SK-N-SH (cell line): ENCODE data around the gene PHF20. TPM values are rescaled to one million over a fixed set of nuclear protein-coding genes. Genes with fewer than 3 reads are reported as not detected.

Source experiments
- CTCF ChIA-PET: fragments of 300-600, 350-600 bp; formaldehyde crosslinking; extraction: SDS; loops from one replicate; lab custom pipeline; 2021; lab: Yijun Ruan, JAX
- POLR2A ChIA-PET: fragments of 350-600 bp; sonication (Branson Sonifier 250); formaldehyde crosslinking; extraction: SDS; loops from one replicate; lab custom pipeline; 2020; ENCODE audit warnings: antibody characterized with exemption, inconsistent platforms; lab: Yijun Ruan, JAX
- DNase-seq: peaks from one replicate; pipeline ENCODE4 v3.0.0; 2012
- H2AFZ ChIP-seq: fragments of 200-600 bp; sonication (generic); 2 replicates; pipeline ENCODE4 v1.8.1; 2016; ENCODE audit warnings: antibody characterized with exemption, mild to moderate bottlenecking, low read depth
- H3F3A ChIP-seq: fragments of 200-600 bp; sonication (generic); replicated peaks from 2 replicates; pipeline ENCODE3; 2016; ENCODE audit warnings: antibody characterized with exemption, mild to moderate bottlenecking; ENCODE audit not compliant: insufficient read depth
- H3K27ac ChIP-seq, 2 experiments: fragments of 200-500 bp in 1 of 2; fragments of 200-600 bp in 1 of 2; sonication (Bioruptor generic) in 1 of 2; sonication (generic), shearing (Covaris generic) in 1 of 2; 2 replicates each; pipeline versions ENCODE4 v1.5.1 to v1.6.1; 2014 to 2016; ENCODE audit warnings: low read depth in 2 of 2, inconsistent platforms in 1 of 2, low read length in 1 of 2, mild to moderate bottlenecking in 1 of 2, mixed read lengths in 1 of 2
- H3K27me3 ChIP-seq: fragments of 200-600 bp; sonication (generic), shearing (Covaris generic); 2 replicates; pipeline ENCODE4 v1.6.1; 2016; ENCODE audit warnings: mixed run types; ENCODE audit not compliant: insufficient read depth
- H3K36me3 ChIP-seq, 2 experiments: fragments of 200-500 bp in 1 of 2; fragments of 200-600 bp in 1 of 2; sonication (Bioruptor generic) in 1 of 2; sonication (generic) in 1 of 2; replicated peaks in 1 of 2; 2 replicates each; pipeline versions ENCODE3 to v1.5.1; 2014 to 2016; ENCODE audit warnings: low read length in 1 of 2, mild to moderate bottlenecking in 1 of 2; ENCODE audit not compliant: insufficient read depth in 2 of 2, control insufficient read depth in 1 of 2
- H3K4me1 ChIP-seq, 2 experiments: fragments of 200-500 bp in 1 of 2; fragments of 200-600 bp in 1 of 2; sonication (Bioruptor generic) in 1 of 2; sonication (generic), shearing (Covaris generic) in 1 of 2; 2 replicates each; pipeline versions ENCODE4 v1.5.1 to v1.6.1; 2014 to 2016; ENCODE audit warnings: low read depth in 1 of 2, low read length in 1 of 2, mixed run types in 1 of 2; ENCODE audit not compliant: insufficient read depth in 2 of 2, control insufficient read depth in 1 of 2
- H3K4me2 ChIP-seq: fragments of 200-600 bp; sonication (generic), shearing (Covaris generic); 2 replicates; pipeline ENCODE4 v1.6.1; 2017; ENCODE audit warnings: mixed run types
- H3K4me3 ChIP-seq, 2 experiments: fragments of 200-500 bp in 1 of 2; fragments of 200-600 bp in 1 of 2; sonication (Bioruptor generic) in 1 of 2; sonication (generic), shearing (Covaris generic) in 1 of 2; 2 replicates each; pipeline versions ENCODE4 v1.5.1 to v1.8.1; 2014 to 2016; ENCODE audit warnings: low read depth in 2 of 2, inconsistent platforms in 1 of 2, low read length in 1 of 2, mild to moderate bottlenecking in 1 of 2, mixed read lengths in 1 of 2, moderate library complexity in 1 of 2
- H3K79me2 ChIP-seq: fragments of 200-600 bp; sonication (generic); 2 replicates; pipeline ENCODE4 v1.8.1; 2017; ENCODE audit warnings: mild to moderate bottlenecking; ENCODE audit not compliant: insufficient read depth
- H3K9ac ChIP-seq: fragments of 200-600 bp; sonication (generic); 2 replicates; pipeline ENCODE4 v1.6.1; 2017; ENCODE audit warnings: mixed run types
- H3K9me2 ChIP-seq: fragments of 200-600 bp; sonication (generic); 2 replicates; pipeline ENCODE4 v1.6.1; 2017; ENCODE audit warnings: mixed run types
- H3K9me3 ChIP-seq: fragments of 200-600 bp; sonication (generic); 2 replicates; pipeline ENCODE4 v1.6.1; 2017; ENCODE audit warnings: mixed run types, mild to moderate bottlenecking, moderate library complexity
- H4K20me1 ChIP-seq: fragments of 200-600 bp; sonication (generic); 2 replicates; pipeline ENCODE4 v1.6.1; 2017; ENCODE audit warnings: mild to moderate bottlenecking, mixed run types; ENCODE audit not compliant: insufficient read depth
- CHD2 ChIP-seq: fragments of 150-350 bp; IDR thresholded peaks from 2 replicates; pipeline ENCODE4 v1.6.1; 2018; ENCODE audit warnings: low read length; ENCODE audit not compliant: partially characterized antibody
- ELF1 ChIP-seq: IDR thresholded peaks from 2 replicates; pipeline ENCODE4 v1.4.0; 2012
- EP300 ChIP-seq, 2 experiments: IDR thresholded peaks; 2 replicates each; pipeline versions ENCODE4 v1.4.0 to v1.6.1; 2012; ENCODE audit warnings: borderline replicate concordance in 1 of 2, low read depth in 1 of 2, low read length in 1 of 2
- EZH2phosphoT487 ChIP-seq: fragments of 200-600 bp; sonication (generic); IDR thresholded peaks from 2 replicates; pipeline ENCODE4 v1.6.1; 2017; ENCODE audit warnings: low read depth, mixed run types, mild to moderate bottlenecking, antibody characterized with exemption, moderate library complexity, borderline replicate concordance
- FOSL2 ChIP-seq: IDR thresholded peaks from 2 replicates; pipeline ENCODE4 v1.4.0; 2012; ENCODE audit warnings: low read depth, mild to moderate bottlenecking, moderate library complexity, borderline replicate concordance
- FOXM1 ChIP-seq: IDR thresholded peaks from 2 replicates; pipeline ENCODE4 v1.4.0; 2012; ENCODE audit warnings: low read depth, mild to moderate bottlenecking
- GABPA ChIP-seq: IDR thresholded peaks from 2 replicates; pipeline ENCODE4 v1.4.0; 2012; ENCODE audit warnings: low read depth, mild to moderate bottlenecking
- JUND ChIP-seq: IDR thresholded peaks from 2 replicates; pipeline ENCODE4 v1.4.0; 2012
- MXI1 ChIP-seq: IDR thresholded peaks from 2 replicates; pipeline ENCODE4 v1.6.1; 2012; ENCODE audit warnings: mild to moderate bottlenecking, low read depth, low read length, improper control_type of control experiment
- NRF1 ChIP-seq: IDR thresholded peaks from 2 replicates; pipeline ENCODE4 v1.6.1; 2012; ENCODE audit warnings: low read depth, mild to moderate bottlenecking, low read length
- RAD21 ChIP-seq: IDR thresholded peaks from 2 replicates; pipeline ENCODE4 v1.6.1; 2012; ENCODE audit warnings: mild to moderate bottlenecking, low read length
- RFX5 ChIP-seq: IDR thresholded peaks from 2 replicates; pipeline ENCODE4 v1.6.1; 2012; ENCODE audit warnings: mild to moderate bottlenecking, improper control_type of control experiment, low read length
- RXRA ChIP-seq: IDR thresholded peaks from 2 replicates; pipeline ENCODE4 v1.4.0; 2012; ENCODE audit warnings: low read depth, mild to moderate bottlenecking, borderline replicate concordance
- SIN3A ChIP-seq: IDR thresholded peaks from 2 replicates; pipeline ENCODE4 v1.6.1; 2012; ENCODE audit warnings: low read depth, mild to moderate bottlenecking, low read length, moderate library complexity, borderline replicate concordance
- SMC3 ChIP-seq: IDR thresholded peaks from 2 replicates; pipeline ENCODE4 v1.6.1; 2012; ENCODE audit warnings: low read depth, low read length, improper control_type of control experiment
- TCF12 ChIP-seq: IDR thresholded peaks from 2 replicates; pipeline ENCODE4 v1.4.0; 2012
- TEAD4 ChIP-seq: IDR thresholded peaks from 2 replicates; pipeline ENCODE4 v1.4.0; 2012; ENCODE audit warnings: mild to moderate bottlenecking, borderline replicate concordance; ENCODE audit not compliant: insufficient read depth
- WGBS: methylation state at CpG from one replicate; pipeline ENCODE4 v1.1.6; 2017; ENCODE audit warnings: low lambda C conversion rate; 5-methylcytosine and 5-hydroxymethylcytosine counted together
- polyA plus RNA-seq, 3 experiments: library from polyadenylated mRNA; depleted of rRNA; stranded (reverse); fragments of >200 nt; gene quantifications; 2 replicates each; pipeline ENCODE4 v1.2.3, GENCODE V29; 2012
- TF ChIP-seq, protein P1 (sequence below): fragments of 150-350 bp; IDR thresholded peaks from 2 replicates; pipeline ENCODE4 v1.6.1; 2016; ENCODE audit warnings: mild to moderate bottlenecking, low read depth, low read length
- TF ChIP-seq, protein P2 (sequence below): IDR thresholded peaks from 2 replicates; pipeline ENCODE4 v1.4.0; 2012; ENCODE audit warnings: low read depth
- TF ChIP-seq, protein P3 (sequence below): IDR thresholded peaks from 2 replicates; pipeline ENCODE4 v1.6.1; 2012; ENCODE audit warnings: mild to moderate bottlenecking, low read depth, low read length, moderate library complexity
- TF ChIP-seq, protein P4 (sequence below): IDR thresholded peaks from 2 replicates; pipeline ENCODE4 v1.4.0; 2012; ENCODE audit warnings: low read depth, borderline replicate concordance

Gene PHF20
- polyA plus RNA-seq, 1 of the 3 experiments (the other 2 are of a cell fraction), result 23.8 TPM

DNA sequence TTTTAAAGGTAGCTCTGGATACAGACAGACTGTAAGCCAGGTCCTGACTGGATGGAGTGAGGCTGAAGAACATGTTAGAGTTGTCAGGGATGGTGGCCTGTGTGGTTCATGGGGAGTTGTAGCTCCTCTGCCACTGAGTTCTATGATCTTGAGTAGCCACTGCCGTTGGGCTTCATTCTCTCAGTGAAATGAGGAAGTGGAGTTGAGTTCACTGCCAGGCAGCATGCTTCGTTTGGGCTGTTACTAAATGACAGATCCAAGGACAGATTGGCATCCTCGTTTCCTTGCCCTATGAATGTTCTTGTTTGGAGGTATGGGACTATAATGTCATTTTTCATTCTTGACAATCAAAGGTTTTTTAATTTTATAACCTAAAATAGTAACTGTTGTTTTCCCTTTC lies 145.3 kb downstream of the PHF20 start:
- no peak for TF ChIP-seq SMC3
- no peak for TF ChIP-seq RXRA
- TF ChIP-seq GABPA, result no peak
- no peak for TF ChIP-seq CHD2
- TF ChIP-seq FOSL2, result no peak
- no peak for TF ChIP-seq NRF1
- TF ChIP-seq EZH2phosphoT487, result no peak
- no peak for TF ChIP-seq TCF12
- TF ChIP-seq, protein P1, sequence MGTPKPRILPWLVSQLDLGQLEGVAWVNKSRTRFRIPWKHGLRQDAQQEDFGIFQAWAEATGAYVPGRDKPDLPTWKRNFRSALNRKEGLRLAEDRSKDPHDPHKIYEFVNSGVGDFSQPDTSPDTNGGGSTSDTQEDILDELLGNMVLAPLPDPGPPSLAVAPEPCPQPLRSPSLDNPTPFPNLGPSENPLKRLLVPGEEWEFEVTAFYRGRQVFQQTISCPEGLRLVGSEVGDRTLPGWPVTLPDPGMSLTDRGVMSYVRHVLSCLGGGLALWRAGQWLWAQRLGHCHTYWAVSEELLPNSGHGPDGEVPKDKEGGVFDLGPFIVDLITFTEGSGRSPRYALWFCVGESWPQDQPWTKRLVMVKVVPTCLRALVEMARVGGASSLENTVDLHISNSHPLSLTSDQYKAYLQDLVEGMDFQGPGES, result no peak
- TF ChIP-seq EP300 (IDR thresholded peaks at IDR 0.05; ENCODE audit: borderline replicate concordance in 1 of 2, low read depth in 1 of 2, low read length in 1 of 2), result no peak
- TF ChIP-seq FOXM1, result no peak
- no peak for TF ChIP-seq MXI1
- TF ChIP-seq ELF1, result no peak
- Histone ChIP-seq H3K9me3 (no peaks in the 10 kb centered on the region), H2AFZ (no peak overlapping the region), H3F3A (no peaks in the 10 kb centered on the region), H3K9ac (no peak overlapping the region), H3K27me3 (no peaks in the 10 kb centered on the region), H3K4me3 (no peak overlapping the region), H3K4me2 (no peak overlapping the region), H3K27ac (no peak overlapping the region), H3K79me2 (no peaks in the 10 kb centered on the region), H3K4me1 (no peaks in the 10 kb centered on the region; a peak in 1 of 4 replicates), H4K20me1 (no peaks in the 10 kb centered on the region), H3K36me3 (peaks cover 31 to 54% of the 10 kb centered on the region in 2 experiments), H3K9me2 (no peaks in the 10 kb centered on the region)
- WGBS, result 92% methylated on average over 3 of the region's 3 CpGs
- ChIA-PET CTCF (interaction anchor here (1.8 kb wide), 1 partner anchor 36 kb away, joined by 4 read pairs; the partner anchor contains the start of gene SCAND1), POLR2A (no interaction called here)
- DNase-seq, result no peak

DNA sequence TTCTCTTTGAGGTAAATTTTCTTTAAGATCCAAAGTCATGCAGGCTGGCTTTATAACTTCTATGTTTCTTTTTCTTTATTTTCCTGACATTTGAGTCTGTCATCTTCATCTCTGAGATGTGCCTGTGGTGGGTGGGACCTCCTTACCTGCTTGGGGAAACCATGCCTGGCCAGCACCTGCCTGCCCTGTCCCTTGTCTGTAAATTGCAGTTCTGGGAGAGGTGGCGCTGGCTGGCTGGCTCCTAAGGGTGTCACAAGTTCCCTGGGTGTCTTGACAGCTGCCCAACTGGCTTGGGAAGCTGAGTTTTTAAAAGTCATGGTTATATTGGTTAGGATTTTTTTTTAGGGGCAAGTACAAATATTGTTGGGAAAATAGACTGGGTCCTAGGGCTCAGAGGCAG lies 146.2 kb downstream of the PHF20 start:
- no peaks in the 10 kb centered on the region for H4K20me1 ChIP-seq
- H3K27me3 ChIP-seq, result no peaks in the 10 kb centered on the region
- TF ChIP-seq SIN3A, result no peak
- no peak for TF ChIP-seq RAD21
- TF ChIP-seq, protein P2, sequence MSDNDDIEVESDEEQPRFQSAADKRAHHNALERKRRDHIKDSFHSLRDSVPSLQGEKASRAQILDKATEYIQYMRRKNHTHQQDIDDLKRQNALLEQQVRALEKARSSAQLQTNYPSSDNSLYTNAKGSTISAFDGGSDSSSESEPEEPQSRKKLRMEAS, result no peak
- no peak for TF ChIP-seq NRF1
- no peak for TF ChIP-seq RXRA
- TF ChIP-seq GABPA, result no peak
- TF ChIP-seq, protein P3, sequence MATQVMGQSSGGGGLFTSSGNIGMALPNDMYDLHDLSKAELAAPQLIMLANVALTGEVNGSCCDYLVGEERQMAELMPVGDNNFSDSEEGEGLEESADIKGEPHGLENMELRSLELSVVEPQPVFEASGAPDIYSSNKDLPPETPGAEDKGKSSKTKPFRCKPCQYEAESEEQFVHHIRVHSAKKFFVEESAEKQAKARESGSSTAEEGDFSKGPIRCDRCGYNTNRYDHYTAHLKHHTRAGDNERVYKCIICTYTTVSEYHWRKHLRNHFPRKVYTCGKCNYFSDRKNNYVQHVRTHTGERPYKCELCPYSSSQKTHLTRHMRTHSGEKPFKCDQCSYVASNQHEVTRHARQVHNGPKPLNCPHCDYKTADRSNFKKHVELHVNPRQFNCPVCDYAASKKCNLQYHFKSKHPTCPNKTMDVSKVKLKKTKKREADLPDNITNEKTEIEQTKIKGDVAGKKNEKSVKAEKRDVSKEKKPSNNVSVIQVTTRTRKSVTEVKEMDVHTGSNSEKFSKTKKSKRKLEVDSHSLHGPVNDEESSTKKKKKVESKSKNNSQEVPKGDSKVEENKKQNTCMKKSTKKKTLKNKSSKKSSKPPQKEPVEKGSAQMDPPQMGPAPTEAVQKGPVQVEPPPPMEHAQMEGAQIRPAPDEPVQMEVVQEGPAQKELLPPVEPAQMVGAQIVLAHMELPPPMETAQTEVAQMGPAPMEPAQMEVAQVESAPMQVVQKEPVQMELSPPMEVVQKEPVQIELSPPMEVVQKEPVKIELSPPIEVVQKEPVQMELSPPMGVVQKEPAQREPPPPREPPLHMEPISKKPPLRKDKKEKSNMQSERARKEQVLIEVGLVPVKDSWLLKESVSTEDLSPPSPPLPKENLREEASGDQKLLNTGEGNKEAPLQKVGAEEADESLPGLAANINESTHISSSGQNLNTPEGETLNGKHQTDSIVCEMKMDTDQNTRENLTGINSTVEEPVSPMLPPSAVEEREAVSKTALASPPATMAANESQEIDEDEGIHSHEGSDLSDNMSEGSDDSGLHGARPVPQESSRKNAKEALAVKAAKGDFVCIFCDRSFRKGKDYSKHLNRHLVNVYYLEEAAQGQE, result no peak
- no peak for TF ChIP-seq RFX5
- no peak for TF ChIP-seq EZH2phosphoT487
- no peak for TF ChIP-seq TEAD4
- no peak for TF ChIP-seq JUND
- no peak for TF ChIP-seq ELF1
- TF ChIP-seq, protein P4, sequence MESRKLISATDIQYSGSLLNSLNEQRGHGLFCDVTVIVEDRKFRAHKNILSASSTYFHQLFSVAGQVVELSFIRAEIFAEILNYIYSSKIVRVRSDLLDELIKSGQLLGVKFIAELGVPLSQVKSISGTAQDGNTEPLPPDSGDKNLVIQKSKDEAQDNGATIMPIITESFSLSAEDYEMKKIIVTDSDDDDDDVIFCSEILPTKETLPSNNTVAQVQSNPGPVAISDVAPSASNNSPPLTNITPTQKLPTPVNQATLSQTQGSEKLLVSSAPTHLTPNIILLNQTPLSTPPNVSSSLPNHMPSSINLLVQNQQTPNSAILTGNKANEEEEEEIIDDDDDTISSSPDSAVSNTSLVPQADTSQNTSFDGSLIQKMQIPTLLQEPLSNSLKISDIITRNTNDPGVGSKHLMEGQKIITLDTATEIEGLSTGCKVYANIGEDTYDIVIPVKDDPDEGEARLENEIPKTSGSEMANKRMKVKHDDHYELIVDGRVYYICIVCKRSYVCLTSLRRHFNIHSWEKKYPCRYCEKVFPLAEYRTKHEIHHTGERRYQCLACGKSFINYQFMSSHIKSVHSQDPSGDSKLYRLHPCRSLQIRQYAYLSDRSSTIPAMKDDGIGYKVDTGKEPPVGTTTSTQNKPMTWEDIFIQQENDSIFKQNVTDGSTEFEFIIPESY, result no peak
- no peak for TF ChIP-seq EP300 (IDR thresholded peaks at IDR 0.05; ENCODE audit: borderline replicate concordance in 1 of 2, low read depth in 1 of 2, low read length in 1 of 2)
- no peaks in the 10 kb centered on the region; a peak in 1 of 4 replicates for H3K4me1 ChIP-seq
- no peak overlapping the region for H2AFZ ChIP-seq
- H3K9me3 ChIP-seq, result no peaks in the 10 kb centered on the region
- 100% methylated on average over 1 of the region's 1 CpG for WGBS
- ChIA-PET CTCF (interaction anchor here (1.3 kb wide), 1 partner anchor 75 kb away, joined by 3 read pairs; no protein-coding TSS in a partner anchor), POLR2A (no interaction called here)
- no peak overlapping the region for H3K4me2 ChIP-seq
- no peak overlapping the region for H3K9ac ChIP-seq
- H3K36me3 ChIP-seq, result peaks cover 31 to 54% of the 10 kb centered on the region in 2 experiments
- no peak overlapping the region for H3K27ac ChIP-seq
- no peaks in the 10 kb centered on the region for H3K79me2 ChIP-seq
- no peak for DNase-seq
- H3F3A ChIP-seq, result no peaks in the 10 kb centered on the region
- no peaks in the 10 kb centered on the region for H3K9me2 ChIP-seq
- no peak overlapping the region for H3K4me3 ChIP-seq
